B cell (primary cell): ENCODE data around the gene SEPTIN5. TPM values are rescaled to one million over a fixed set of nuclear protein-coding genes. Genes with fewer than 3 reads are reported as not detected.

Experiments used
- ATAC-seq: fragments of 200-7000 bp; cut with Tn5 transposase; one replicate; pipeline ENCODE4 v1.10.0; 2021; ENCODE audit warnings: low read depth, mild to moderate bottlenecking, moderate number of reproducible peaks, moderate library complexity
- CTCF ChIA-PET: fragments of 350-600 bp; sonication (Branson Sonifier 250); formaldehyde crosslinking; loops from one replicate; lab custom pipeline; 2021; ENCODE audit warnings: antibody characterized with exemption, inconsistent platforms; lab: Charles Lee
- POLR2A ChIA-PET: fragments of 350-600 bp; sonication (Branson Sonifier 250); formaldehyde crosslinking; loops from one replicate; lab custom pipeline; 2021; ENCODE audit warnings: antibody characterized with exemption; lab: Charles Lee
- DNase-seq: peaks from one replicate; pipeline ENCODE4 v3.0.0; 2013
- H2AFZ ChIP-seq: 2 replicates; pipeline ENCODE4 v1.6.1; 2012; ENCODE audit warnings: mild to moderate bottlenecking, low read depth, low read length; ENCODE audit not compliant: insufficient read depth, poor library complexity, severe bottlenecking
- H3K27ac ChIP-seq, 2 donors: 1 replicate in 1 of 2; 2 replicates in 1 of 2; pipeline ENCODE4 v1.5.1; 2012 to 2013; ENCODE audit warnings: low read length in 2 of 2, mild to moderate bottlenecking in 2 of 2, moderate library complexity in 1 of 2
- H3K27me3 ChIP-seq, 4 experiments: fragments of 200-600 bp in 1 of 4; sonication (generic) in 1 of 4; replicated peaks in 1 of 4; 1 replicate in 2 of 4; 2 replicates in 2 of 4; pipeline versions ENCODE4 v1.6.1 to v1.7.0; 2013 to 2016; ENCODE audit warnings: low read length in 3 of 4, mild to moderate bottlenecking in 2 of 4, mixed read lengths in 1 of 4, moderate library complexity in 1 of 4; ENCODE audit not compliant: insufficient read depth in 4 of 4, control insufficient read depth in 3 of 4; ENCODE audit errors: control extremely low read depth in 1 of 4
- H3K36me3 ChIP-seq, 2 experiments: replicated peaks in 1 of 2; 1 replicate in 1 of 2; 2 replicates in 1 of 2; pipeline versions ENCODE4 v1.6.1 to v1.7.1; 2013; ENCODE audit warnings: low read length in 1 of 2; ENCODE audit not compliant: insufficient read depth in 2 of 2, control insufficient read depth in 1 of 2; ENCODE audit errors: control extremely low read depth in 1 of 2, extremely low read depth in 1 of 2
- H3K4me1 ChIP-seq, 2 donors: fragments of 200-600 bp in 1 of 2; sonication (generic) in 1 of 2; 1 replicate in 1 of 2; 2 replicates in 1 of 2; pipeline versions ENCODE4 v1.5.1 to v1.6.1; 2013 to 2017; ENCODE audit warnings: low read length in 2 of 2; ENCODE audit not compliant: control insufficient read depth in 2 of 2, insufficient read depth in 2 of 2
- H3K4me2 ChIP-seq: replicated peaks from 2 replicates; pipeline ENCODE3; 2012; ENCODE audit warnings: mild to moderate bottlenecking, low read depth, low read length; ENCODE audit not compliant: poor library complexity, severe bottlenecking
- H3K4me3 ChIP-seq, 5 experiments: fragments of 200-600 bp in 1 of 5; sonication (generic) in 1 of 5; 1 replicate in 3 of 5; 2 replicates in 2 of 5; pipeline versions ENCODE4 v1.5.1 to v1.7.0; 2011 to 2016; ENCODE audit warnings: low read length in 4 of 5, mild to moderate bottlenecking in 4 of 5, low read depth in 2 of 5, control low read depth in 1 of 5, moderate library complexity in 1 of 5; ENCODE audit not compliant: insufficient read depth in 1 of 5; ENCODE audit errors: control extremely low read depth in 1 of 5, extremely low read depth in 1 of 5
- H3K79me2 ChIP-seq: fragments of 200-600 bp; sonication (generic); one replicate; pipeline ENCODE4 v1.6.0; 2016; ENCODE audit warnings: low read length; ENCODE audit not compliant: control insufficient read depth, insufficient read depth
- H3K9ac ChIP-seq: fragments of 200-600 bp; sonication (generic); 2 replicates; pipeline ENCODE4 v1.6.1; 2017; ENCODE audit warnings: mild to moderate bottlenecking, low read length, moderate library complexity
- H3K9me3 ChIP-seq, 3 donors: one replicate each; pipeline versions ENCODE4 v1.6.1 to v1.7.1; 2013; ENCODE audit warnings: low read length in 2 of 3; ENCODE audit not compliant: control insufficient read depth in 2 of 3, insufficient read depth in 1 of 3; ENCODE audit errors: control extremely low read depth in 1 of 3
- H4K20me1 ChIP-seq: 2 replicates; pipeline ENCODE4 v1.6.0; 2012; ENCODE audit warnings: mild to moderate bottlenecking, low read length; ENCODE audit not compliant: insufficient read depth, control insufficient read depth, poor library complexity, severe bottlenecking
- H3K27ac Mint-ChIP-seq: one replicate; pipeline ENCODE4 v1.8.0; 2021; ENCODE audit warnings: mixed read lengths
- H3K27me3 Mint-ChIP-seq: one replicate; pipeline ENCODE4 v1.8.0; 2021; ENCODE audit warnings: mixed read lengths
- H3K4me1 Mint-ChIP-seq: one replicate; pipeline ENCODE4 v1.8.0; 2021; ENCODE audit warnings: mixed read lengths
- H3K4me3 Mint-ChIP-seq: one replicate; pipeline ENCODE4 v1.8.0; 2021; ENCODE audit warnings: mixed read lengths
- H3K9me3 Mint-ChIP-seq: one replicate; pipeline ENCODE4 v1.8.0; 2022; ENCODE audit warnings: mixed read lengths; ENCODE audit not compliant: insufficient read depth
- EZH2 ChIP-seq: IDR thresholded peaks from 2 replicates; pipeline ENCODE4 v1.6.1; 2012; ENCODE audit warnings: borderline replicate concordance, low read depth, mild to moderate bottlenecking, moderate library complexity, low read length; ENCODE audit not compliant: insufficient read depth, poor library complexity, severe bottlenecking
- WGBS: methylation state at CpG from one replicate; pipeline ENCODE4 v1.1.5; 2013; ENCODE audit warnings: missing lambda C conversion rate; ENCODE audit not compliant: insufficient coverage; 5-methylcytosine and 5-hydroxymethylcytosine counted together
- intact Hi-C: fragments of 100-400 bp; cut with micrococcal nuclease; formaldehyde crosslinking; loops from one replicate; pipeline ENCODE4 v1.10.0; 2022
- polyA plus RNA-seq: library from polyadenylated mRNA; depleted of rRNA; stranded (reverse); fragments of >200 nt; gene quantifications from 2 replicates; pipeline ENCODE4 v1.2.3, GENCODE V29; 2012
- total RNA-seq, 2 donors: library from RNA; stranded (reverse); fragments of 120-200 nt in 1 of 2; gene quantifications; 1 replicate in 1 of 2; 2 replicates in 1 of 2; pipeline versions ENCODE4 v1.2.3 to v1.2.4, GENCODE V29; 2013 to 2022
- TF ChIP-seq, protein P1 (sequence below): fragments of 200-600 bp; IDR thresholded peaks from one replicate; pipeline ENCODE4 v1.8.0; 2022; ENCODE audit warnings: antibody characterized with exemption, mild to moderate bottlenecking

The SEPTIN5 gene
- total and polyA plus RNA-seq, 2 donors (not counting 1 experiment from before 2014, with no cell fraction given): 0.06 TPM; not detected in 1

DNA sequence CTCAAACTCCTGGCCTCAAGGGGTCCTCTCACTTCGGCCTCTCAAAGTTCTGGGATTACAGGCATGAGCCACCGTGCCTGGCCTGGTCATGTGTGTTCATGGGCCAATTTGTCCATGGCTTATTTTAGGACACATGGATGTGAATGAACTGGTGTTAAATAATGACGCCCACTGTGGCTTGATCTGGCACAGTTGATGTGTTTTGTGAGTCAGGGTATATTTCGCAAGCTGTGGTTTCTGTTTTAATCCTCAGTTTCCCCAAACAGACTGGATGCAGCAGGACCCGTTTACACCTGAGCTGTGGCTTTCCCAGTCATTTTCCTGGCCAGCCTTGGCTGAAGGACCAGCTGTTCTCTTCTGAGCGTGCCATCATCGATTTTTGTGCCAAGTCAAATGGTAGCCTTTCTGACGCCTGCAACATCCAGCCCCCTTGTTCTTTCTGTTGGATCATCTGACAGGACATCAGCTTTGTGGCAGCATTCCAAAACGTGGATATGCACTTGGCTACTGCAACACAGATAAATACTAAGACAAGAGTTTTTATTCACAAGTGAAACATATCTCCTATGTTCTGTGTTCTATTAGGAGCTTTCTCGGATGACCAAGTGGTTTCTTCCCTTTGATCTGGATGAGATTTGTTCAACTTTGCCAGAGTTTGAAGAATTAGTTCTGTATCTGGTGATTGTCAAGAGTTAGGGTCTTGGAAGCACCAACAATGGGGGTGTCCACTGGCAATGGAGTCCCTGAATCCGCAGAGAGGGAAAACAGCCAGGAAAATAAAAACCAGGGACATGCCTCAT lies 40.0 kb upstream of the SEPTIN5 start:
- Histone ChIP-seq H3K79me2 (no peaks in the 10 kb centered on the region), H2AFZ (no peak overlapping the region), H3K4me1 (no peaks in the 10 kb centered on the region), H3K9me3 (no peaks in the 10 kb centered on the region), H4K20me1 (no peaks in the 10 kb centered on the region), H3K4me3 (no peak overlapping the region), H3K27ac (no peak overlapping the region), H3K27me3 (peaks cover 0 to under 1% (median 0%) of the 10 kb centered on the region in 4 experiments), H3K9ac (no peak overlapping the region), H3K36me3 (no peaks in the 10 kb centered on the region), H3K4me2 (no peak overlapping the region)
- ChIA-PET CTCF (no interaction called here), POLR2A (no interaction called here)
- no peak for ATAC-seq
- H3K4me3 Mint-ChIP-seq: no peak overlapping the region
- 92% methylated on average over 9 of the region's 11 CpGs for WGBS
- intact Hi-C loops: no loop called here
- DNase-seq: no peak
- H3K27me3 Mint-ChIP-seq: peaks cover 33% of the 10 kb centered on the region
- no peak for TF ChIP-seq EZH2
- TF ChIP-seq, protein P1, sequence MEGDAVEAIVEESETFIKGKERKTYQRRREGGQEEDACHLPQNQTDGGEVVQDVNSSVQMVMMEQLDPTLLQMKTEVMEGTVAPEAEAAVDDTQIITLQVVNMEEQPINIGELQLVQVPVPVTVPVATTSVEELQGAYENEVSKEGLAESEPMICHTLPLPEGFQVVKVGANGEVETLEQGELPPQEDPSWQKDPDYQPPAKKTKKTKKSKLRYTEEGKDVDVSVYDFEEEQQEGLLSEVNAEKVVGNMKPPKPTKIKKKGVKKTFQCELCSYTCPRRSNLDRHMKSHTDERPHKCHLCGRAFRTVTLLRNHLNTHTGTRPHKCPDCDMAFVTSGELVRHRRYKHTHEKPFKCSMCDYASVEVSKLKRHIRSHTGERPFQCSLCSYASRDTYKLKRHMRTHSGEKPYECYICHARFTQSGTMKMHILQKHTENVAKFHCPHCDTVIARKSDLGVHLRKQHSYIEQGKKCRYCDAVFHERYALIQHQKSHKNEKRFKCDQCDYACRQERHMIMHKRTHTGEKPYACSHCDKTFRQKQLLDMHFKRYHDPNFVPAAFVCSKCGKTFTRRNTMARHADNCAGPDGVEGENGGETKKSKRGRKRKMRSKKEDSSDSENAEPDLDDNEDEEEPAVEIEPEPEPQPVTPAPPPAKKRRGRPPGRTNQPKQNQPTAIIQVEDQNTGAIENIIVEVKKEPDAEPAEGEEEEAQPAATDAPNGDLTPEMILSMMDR: no peak
- H3K4me1 Mint-ChIP-seq: no peaks in the 10 kb centered on the region
- H3K27ac Mint-ChIP-seq: no peak overlapping the region
- H3K9me3 Mint-ChIP-seq: no peaks in the 10 kb centered on the region

DNA sequence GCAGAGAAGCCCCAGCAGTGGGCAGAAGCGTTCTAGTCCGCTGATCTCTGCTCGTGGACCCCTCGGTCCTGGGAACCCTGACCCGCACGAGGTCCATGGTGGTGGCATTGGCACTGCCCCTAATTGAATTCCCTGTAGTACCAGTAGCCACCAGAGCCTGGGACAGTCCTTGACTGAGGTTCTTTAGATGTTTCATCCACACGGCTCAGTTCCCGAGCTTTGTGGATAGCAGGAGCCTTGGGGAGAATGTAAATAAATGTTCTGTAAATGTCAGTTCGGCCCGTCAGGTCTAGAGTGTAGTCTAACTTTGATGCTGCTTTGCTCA lies 39.4 kb upstream of the SEPTIN5 start:
- Histone ChIP-seq H3K4me1 (no peaks in the 10 kb centered on the region), H4K20me1 (no peaks in the 10 kb centered on the region), H3K9ac (no peak overlapping the region), H3K9me3 (no peaks in the 10 kb centered on the region), H3K4me2 (no peak overlapping the region), H3K27me3 (peaks cover 0 to 7% (median under 1%) of the 10 kb centered on the region in 4 experiments), H3K79me2 (no peaks in the 10 kb centered on the region), H3K36me3 (no peaks in the 10 kb centered on the region), H2AFZ (no peak overlapping the region), H3K27ac (no peak overlapping the region), H3K4me3 (no peak overlapping the region)
- Mint-ChIP-seq H3K4me1 (no peaks in the 10 kb centered on the region), H3K4me3 (no peak overlapping the region), H3K27ac (no peak overlapping the region), H3K9me3 (no peaks in the 10 kb centered on the region), H3K27me3 (peaks cover 33% of the 10 kb centered on the region)
- ATAC-seq (no peak), DNase-seq (no peak)
- CTCF ChIA-PET: interaction anchor here (0.5 kb wide), 1 partner anchor 381 kb away, joined by 3 read pairs; no protein-coding TSS in a partner anchor
- no peak for TF ChIP-seq EZH2
- TF ChIP-seq, protein P1: no peak
- POLR2A ChIA-PET: no interaction called here
- WGBS: 90% methylated on average over 8 of the region's 10 CpGs
- intact Hi-C loops: no loop called here
